Measurements from ENCODE around the gene TNFRSF18. TPM values are rescaled to one million over a fixed set of nuclear protein-coding genes. Genes with fewer than 3 reads are reported as not detected.
"Not testable (repeated sequence)": the region's sequence is repeated elsewhere in the genome, so short reads cannot be mapped to it uniquely, and the experiment has no call there.

Gene TNFRSF18
- total RNA-seq: 10 to 100 TPM; 17.5 to 18.8 TPM

- Mint-ChIP-seq H3K36me3 (ENCODE audit: low read depth) (no peaks in the 10 kb centered on the region), H3K27me3 (ENCODE audit: low read depth) (no peaks in the 10 kb centered on the region), H3K9me3 (ENCODE audit: insufficient read depth) (no peaks in the 10 kb centered on the region), H3K27ac (peak within 1 kb of the TSS; percentile 43), H3K4me3 (peak within 1 kb of the TSS; percentile 61), H3K4me1 (ENCODE audit: low read depth) (peaks cover 31% of the 10 kb centered on the region)
- ChIA-PET CTCF (interaction anchor here (2.3 to 2.6 kb wide), 2 partner anchors 84 kb away, joined by 10 to 16 read pairs; no protein-coding TSS in a partner anchor), POLR2A (no interaction called here)
- ATAC-seq (peak; percentile 32), DNase-seq (no peak)
Measured at GRCh38 chr1:1206376-1206965, at the start of gene TNFRSF18. TSS of gene TNFRSF18 (minus strand) at chr1:1206592. CDS start at chr1:1206571, 21 bp downstream.

DNA sequence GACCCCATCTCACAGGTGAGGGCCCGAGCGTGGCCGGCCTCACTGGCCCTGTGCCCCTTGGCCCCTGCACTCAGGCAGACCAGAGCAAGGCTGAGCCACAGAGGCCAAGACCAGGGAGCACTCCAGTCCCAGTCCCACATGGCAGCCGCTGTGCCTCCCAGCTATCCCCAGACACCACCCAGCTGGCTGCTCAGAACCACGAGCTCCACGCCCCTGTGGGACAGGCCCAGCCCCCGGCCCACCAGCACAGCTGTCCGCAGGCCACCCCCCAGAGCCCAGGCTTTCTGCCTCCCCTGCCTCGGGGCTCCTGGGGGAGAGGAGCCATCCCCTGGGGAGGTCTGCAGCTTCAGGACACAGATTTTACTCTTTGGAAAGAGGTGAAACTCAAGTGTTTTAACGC is 49.2 kb upstream of the TNFRSF18 start:
- Mint-ChIP-seq H3K27ac (no peak overlapping the region), H3K36me3 (ENCODE audit: low read depth) (peaks cover 55% of the 10 kb centered on the region), H3K4me1 (ENCODE audit: low read depth) (peaks cover 13% of the 10 kb centered on the region), H3K4me3 (no peak overlapping the region), H3K9me3 (ENCODE audit: insufficient read depth) (no peaks in the 10 kb centered on the region), H3K27me3 (ENCODE audit: low read depth) (no peaks in the 10 kb centered on the region)
- POLR2A ChIA-PET: no interaction called here
- no peak for DNase-seq
- CTCF ChIA-PET: interaction anchor here (1.3 kb wide), 1 partner anchor 133 kb away, joined by 4 read pairs; no protein-coding TSS in a partner anchor
- ATAC-seq: no peak

DNA sequence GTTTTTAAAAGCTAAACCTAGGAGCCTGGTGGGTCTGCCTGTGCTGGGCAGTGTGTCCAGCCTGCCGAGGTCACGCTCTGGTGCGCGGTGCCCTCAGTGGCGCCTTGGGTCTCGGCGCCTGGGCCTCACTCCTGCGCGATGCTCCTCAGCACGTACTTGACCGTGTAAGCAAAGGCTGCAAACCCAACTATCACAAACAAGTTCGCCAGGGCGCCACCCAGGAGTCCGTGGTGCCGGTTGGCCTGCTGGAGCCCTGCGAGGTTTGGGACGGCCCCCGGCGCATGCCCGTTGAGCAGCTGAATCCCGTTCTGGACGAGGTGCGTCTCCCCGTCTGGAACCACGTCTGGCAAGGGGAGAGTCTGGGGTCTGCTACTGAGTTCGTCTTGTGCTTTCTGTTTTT is 48.7 kb upstream of the TNFRSF18 start:
- Mint-ChIP-seq H3K4me1 (ENCODE audit: low read depth) (peaks cover 16% of the 10 kb centered on the region), H3K36me3 (ENCODE audit: low read depth) (peaks cover 51% of the 10 kb centered on the region), H3K9me3 (ENCODE audit: insufficient read depth) (no peaks in the 10 kb centered on the region), H3K27me3 (ENCODE audit: low read depth) (no peaks in the 10 kb centered on the region), H3K27ac (no peak overlapping the region), H3K4me3 (no peak overlapping the region)
- no peak for ATAC-seq
- CTCF ChIA-PET: interaction anchor here (1.3 kb wide), 1 partner anchor 133 kb away, joined by 4 read pairs; no protein-coding TSS in a partner anchor
- POLR2A ChIA-PET: interaction anchor here (0.5 kb wide), 1 partner anchor 9 kb away, joined by 3 read pairs; no protein-coding TSS in a partner anchor
- DNase-seq: no peak

GRCh38 chr1:1254667-1254998 is 48.2 kb upstream of the TNFRSF18 start:
- Mint-ChIP-seq H3K36me3 (ENCODE audit: low read depth) (peaks cover 46% of the 10 kb centered on the region), H3K9me3 (ENCODE audit: insufficient read depth) (no peaks in the 10 kb centered on the region), H3K27me3 (ENCODE audit: low read depth) (no peaks in the 10 kb centered on the region), H3K4me3 (no peak overlapping the region), H3K27ac (no peak overlapping the region), H3K4me1 (ENCODE audit: low read depth) (peaks cover 19% of the 10 kb centered on the region)
- ATAC-seq: no peak
- POLR2A ChIA-PET: interaction anchor here (0.5 kb wide), 1 partner anchor 9 kb away, joined by 3 read pairs; no protein-coding TSS in a partner anchor
- no peak for DNase-seq
- CTCF ChIA-PET: interaction anchor here (1.3 kb wide), 1 partner anchor 132 kb away, joined by 4 read pairs; no protein-coding TSS in a partner anchor

- DNase-seq (no peak), ATAC-seq (no peak)
- Mint-ChIP-seq H3K36me3 (ENCODE audit: low read depth) (peaks cover 42% of the 10 kb centered on the region), H3K27me3 (ENCODE audit: low read depth) (no peaks in the 10 kb centered on the region), H3K27ac (no peak overlapping the region), H3K4me3 (no peak overlapping the region), H3K4me1 (ENCODE audit: low read depth) (peaks cover 21% of the 10 kb centered on the region), H3K9me3 (ENCODE audit: insufficient read depth) (no peaks in the 10 kb centered on the region)
- CTCF ChIA-PET: no interaction called here
- POLR2A ChIA-PET: no interaction called here
Measured at GRCh38 chr1:1253972-1254666, 47.7 kb upstream of the TNFRSF18 start.

- Mint-ChIP-seq H3K9me3 (ENCODE audit: insufficient read depth) (no peaks in the 10 kb centered on the region), H3K27ac (no peak overlapping the region), H3K27me3 (ENCODE audit: low read depth) (no peaks in the 10 kb centered on the region), H3K4me3 (no peak overlapping the region), H3K36me3 (ENCODE audit: low read depth) (peaks cover 39% of the 10 kb centered on the region), H3K4me1 (ENCODE audit: low read depth) (peaks cover 21% of the 10 kb centered on the region)
- no peak for DNase-seq
- ChIA-PET CTCF (no interaction called here), POLR2A (no interaction called here)
- no peak for ATAC-seq
Measured at GRCh38 chr1:1253314-1253713, 46.9 kb upstream of the TNFRSF18 start.

- ATAC-seq: peak; percentile 95
- POLR2A ChIA-PET: interaction anchor here (0.6 to 1.5 kb wide), 6 partner anchors 10 to 211 kb away, joined by 3 to 5 read pairs (median 3); no protein-coding TSS in a partner anchor
- Mint-ChIP-seq H3K9me3 (ENCODE audit: insufficient read depth) (no peaks in the 10 kb centered on the region), H3K27ac (peak overlapping the region; percentile 88), H3K4me3 (peak overlapping the region; percentile 44), H3K36me3 (ENCODE audit: low read depth) (peaks cover 29% of the 10 kb centered on the region), H3K4me1 (ENCODE audit: low read depth) (peaks cover 19% of the 10 kb centered on the region), H3K27me3 (ENCODE audit: low read depth) (peaks cover 6% of the 10 kb centered on the region)
- DNase-seq: peak; percentile 87
- CTCF ChIA-PET: interaction anchor here (0.8 to 3.2 kb wide), 9 partner anchors 10 to 266 kb away, joined by 3 to 51 read pairs (median 4); no protein-coding TSS in a partner anchor
Measured at GRCh38 chr1:1250786-1251284, 44.4 kb upstream of the TNFRSF18 start.

- H3K9me3 Mint-ChIP-seq (ENCODE audit: insufficient read depth); DNase-seq; H3K4me3 Mint-ChIP-seq; POLR2A ChIA-PET; H3K27ac Mint-ChIP-seq; CTCF ChIA-PET; H3K27me3 Mint-ChIP-seq (ENCODE audit: low read depth); ATAC-seq: not testable (repeated sequence)
- Mint-ChIP-seq H3K4me1 (ENCODE audit: low read depth) (peaks cover 19% of the 10 kb centered on the region), H3K36me3 (ENCODE audit: low read depth) (peaks cover 13% of the 10 kb centered on the region)
Measured at GRCh38 chr1:1248009-1248913, 41.9 kb upstream of the TNFRSF18 start.

GRCh38 chr1:1247341-1247913 is 41.0 kb upstream of the TNFRSF18 start:
- Mint-ChIP-seq H3K4me1 (ENCODE audit: low read depth) (peaks cover 19% of the 10 kb centered on the region), H3K36me3 (ENCODE audit: low read depth) (peaks cover 6% of the 10 kb centered on the region), H3K27ac (no peak overlapping the region), H3K4me3 (no peak overlapping the region), H3K9me3 (ENCODE audit: insufficient read depth) (no peaks in the 10 kb centered on the region), H3K27me3 (ENCODE audit: low read depth) (peaks cover 6% of the 10 kb centered on the region)
- ATAC-seq: no peak
- ChIA-PET POLR2A (no interaction called here), CTCF (no interaction called here)
- DNase-seq: no peak

- Mint-ChIP-seq H3K9me3 (ENCODE audit: insufficient read depth) (no peaks in the 10 kb centered on the region), H3K4me1 (ENCODE audit: low read depth) (peaks cover 16% of the 10 kb centered on the region), H3K36me3 (ENCODE audit: low read depth) (peaks cover 3% of the 10 kb centered on the region), H3K4me3 (no peak within 1 kb of the TSS), H3K27ac (no peak within 1 kb of the TSS), H3K27me3 (ENCODE audit: low read depth) (peaks cover 6% of the 10 kb centered on the region)
- ChIA-PET POLR2A (no interaction called here), CTCF (no interaction called here)
- no peak for ATAC-seq
- no peak for DNase-seq
Measured at GRCh38 chr1:1246577-1247340, 40.4 kb upstream of the TNFRSF18 start, which contains the start of gene C1QTNF12. TSS of gene C1QTNF12 (minus strand) at chr1:1246722. CDS start at chr1:1246690, 32 bp downstream.
